Central memory CD4-positive, alpha-beta T cell (primary cell): ENCODE data around the gene HOXB5.

ENCODE experiments used
- DNase-seq: peaks from one replicate; pipeline ENCODE4 v3.0.0; 2022

Gene HOXB5

GRCh38 chr17:48615963-48616716 is 22.6 kb upstream of the HOXB5 start:
- no peak for DNase-seq

- DNase-seq: no peak
These were observed 21.7 kb upstream of the HOXB5 start, which contains the start of gene HOXB8 for GRCh38 chr17:48615047-48615962. HOXB8 (minus strand) TSS chr17:48615292; CDS start chr17:48614704, 588 bp downstream.

- peak; percentile 21 for DNase-seq
These were observed 20.5 kb upstream of the HOXB5 start for GRCh38 chr17:48613862-48614694.

- DNase-seq: peak; percentile 39
These were observed 19.5 kb upstream of the HOXB5 start for GRCh38 chr17:48612854-48613691.

- no peak for DNase-seq
These were observed 18.9 kb upstream of the HOXB5 start for GRCh38 chr17:48612456-48612853.

- no peak for DNase-seq
These were observed 18.3 kb upstream of the HOXB5 start for GRCh38 chr17:48611681-48612455.

- no peak for DNase-seq
These were observed 17.6 kb upstream of the HOXB5 start for GRCh38 chr17:48611213-48611612.

GRCh38 chr17:48610282-48611211 is 17.0 kb upstream of the HOXB5 start, which contains the start of gene HOXB7:
HOXB7 (minus strand) TSS chr17:48611017; CDS start chr17:48610918, 99 bp downstream.
- DNase-seq: no peak

- no peak for DNase-seq
These were observed 16.2 kb upstream of the HOXB5 start for GRCh38 chr17:48609759-48610281.

- no peak for DNase-seq
These were observed 15.5 kb upstream of the HOXB5 start for GRCh38 chr17:48609033-48609432.

- no peak for DNase-seq
These were observed 14.9 kb upstream of the HOXB5 start for GRCh38 chr17:48608494-48608834.

GRCh38 chr17:48606892-48607614 is 13.5 kb upstream of the HOXB5 start:
- no peak for DNase-seq

GRCh38 chr17:48605991-48606891 is 12.7 kb upstream of the HOXB5 start:
- no peak for DNase-seq

GRCh38 chr17:48605409-48605919 is 11.9 kb upstream of the HOXB5 start:
- DNase-seq: no peak

- no peak for DNase-seq
These were observed 11.3 kb upstream of the HOXB5 start, which contains the start of gene HOXB6 for GRCh38 chr17:48604770-48605329. HOXB6 (minus strand) TSS chr17:48604986; CDS start chr17:48598150, 6,836 bp downstream.

- no peak for DNase-seq
These were observed 10.6 kb upstream of the HOXB5 start for GRCh38 chr17:48603959-48604769.
